Transverse colon (tissue), 4 donors: ENCODE results near the gene C17orf100. TPM values are rescaled to one million over a fixed set of nuclear protein-coding genes. Genes with fewer than 3 reads are reported as not detected.
"Not testable (repeated sequence)": the region's sequence is repeated elsewhere in the genome, so short reads cannot be mapped to it uniquely, and the experiment has no call there.

Experiments used
- DNase-seq: peaks from one replicate; pipeline ENCODE4 v3.0.0-alpha.2; 2019
- H3K27ac ChIP-seq, 4 donors: fragments of 200-600 bp; sonication (generic); 2 replicates each; pipeline ENCODE4 v1.5.1; 2016 to 2018; ENCODE audit warnings: inconsistent platforms in 4 of 4
- H3K27me3 ChIP-seq: fragments of 200-600 bp; sonication (generic); 2 replicates; pipeline ENCODE4 v1.5.1; 2017; ENCODE audit warnings: inconsistent platforms
- H3K36me3 ChIP-seq, 4 donors: fragments of 200-600 bp; sonication (generic); 2 replicates each; pipeline ENCODE4 v1.5.1; 2017 to 2019; ENCODE audit warnings: inconsistent platforms in 4 of 4
- H3K4me1 ChIP-seq, 4 donors: fragments of 200-600 bp; sonication (generic); 2 replicates each; pipeline ENCODE4 v1.5.1; 2017 to 2020; ENCODE audit warnings: inconsistent platforms in 4 of 4
- H3K4me3 ChIP-seq, 4 donors: fragments of 200-600 bp; sonication (generic); 1 replicate in 1 of 4; 2 replicates in 3 of 4; pipeline versions ENCODE4 v1.5.1 to v1.6.1; 2017 to 2019; ENCODE audit warnings: inconsistent platforms in 4 of 4
- H3K9me3 ChIP-seq, 2 donors: fragments of 200-600 bp; sonication (generic); 2 replicates each; pipeline ENCODE4 v1.5.1; 2017 to 2019; ENCODE audit warnings: inconsistent platforms in 2 of 2
- EP300 ChIP-seq: sonication (generic); formaldehyde crosslinking; IDR thresholded peaks from one replicate; pipeline ENCODE4 v1.6.1; 2017; ENCODE audit warnings: antibody characterized with exemption, low read depth
- POLR2A ChIP-seq: fragments of 450-650 bp; IDR thresholded peaks from one replicate; pipeline ENCODE4 v1.6.1; 2016; ENCODE audit warnings: antibody characterized with exemption, mild to moderate bottlenecking, moderate library complexity
- POLR2AphosphoS5 ChIP-seq, 3 donors: sonication (generic); formaldehyde crosslinking; IDR thresholded peaks; one replicate each; pipeline ENCODE4 v1.6.1; 2016; ENCODE audit warnings: antibody characterized with exemption in 3 of 3
- WGBS, 2 donors: methylation state at CpG; one replicate each; pipeline ENCODE4 v1.1.5; 2018; ENCODE audit warnings: low coverage in 1 of 2; 5-methylcytosine and 5-hydroxymethylcytosine counted together
- in situ Hi-C, 4 donors: fragments of 200-750 bp; cut with MboI; loops; one replicate each; pipeline versions ENCODE4 v1.15.0 to v1.15.1; 2017; ENCODE audit warnings: low sequenced_read_pairs in 3 of 4, low pct_ligation_motif_present in 1 of 4, low pct_unique_long_range_greater_than_20kb in 1 of 4
- intact Hi-C: fragments of 100-400 bp; cut with DNase I; formaldehyde crosslinking; loops from one replicate; pipeline ENCODE4 v1.15.1; 2023; ENCODE audit warnings: low total_unique reads
- total RNA-seq, 4 donors: library from RNA; depleted of rRNA; stranded (reverse); fragments of >200 nt; gene quantifications; one replicate each; pipeline ENCODE4 v1.1.0, GENCODE V29; 2016
- TF ChIP-seq, protein P1 (sequence below), 5 experiments: fragments of 200-600 bp in 3 of 5; fragments of 450-650 bp in 2 of 5; sonication (generic) in 3 of 5; IDR thresholded peaks; 1 replicate in 2 of 5; 2 replicates in 3 of 5; pipeline ENCODE4 v1.5.1; 2016 to 2017; ENCODE audit warnings: antibody characterized with exemption in 5 of 5, inconsistent platforms in 3 of 5, mild to moderate bottlenecking in 2 of 5, moderate library complexity in 1 of 5

Gene C17orf100
- total RNA-seq, 4 donors from 2014 or later, result 1.4 to 1.7 TPM; not detected in 2

- H3K36me3 ChIP-seq, result no peaks in the 10 kb centered on the region
- DNase-seq, result no peak
- intact Hi-C loops (loop anchor here (10.0 kb wide), 1 partner anchor 185 kb away; no protein-coding TSS in a partner anchor), in situ Hi-C loops (loop anchor here in 2 of 4 donors (10.0 to 25.0 kb wide), 3 partner anchors 185 to 352 kb away; partner anchors contain the start of genes BCL6B (in 1 of the 2) and RNASEK (in 1 of the 2))
- H3K9me3 ChIP-seq, result no peaks in the 10 kb centered on the region
- peaks cover 58% of the 10 kb centered on the region for H3K27me3 ChIP-seq
- peaks cover 0 to 13% (median 3%) of the 10 kb centered on the region in 4 donors for H3K4me1 ChIP-seq
- H3K27ac ChIP-seq, result no peak overlapping the region
- TF ChIP-seq, protein P1, sequence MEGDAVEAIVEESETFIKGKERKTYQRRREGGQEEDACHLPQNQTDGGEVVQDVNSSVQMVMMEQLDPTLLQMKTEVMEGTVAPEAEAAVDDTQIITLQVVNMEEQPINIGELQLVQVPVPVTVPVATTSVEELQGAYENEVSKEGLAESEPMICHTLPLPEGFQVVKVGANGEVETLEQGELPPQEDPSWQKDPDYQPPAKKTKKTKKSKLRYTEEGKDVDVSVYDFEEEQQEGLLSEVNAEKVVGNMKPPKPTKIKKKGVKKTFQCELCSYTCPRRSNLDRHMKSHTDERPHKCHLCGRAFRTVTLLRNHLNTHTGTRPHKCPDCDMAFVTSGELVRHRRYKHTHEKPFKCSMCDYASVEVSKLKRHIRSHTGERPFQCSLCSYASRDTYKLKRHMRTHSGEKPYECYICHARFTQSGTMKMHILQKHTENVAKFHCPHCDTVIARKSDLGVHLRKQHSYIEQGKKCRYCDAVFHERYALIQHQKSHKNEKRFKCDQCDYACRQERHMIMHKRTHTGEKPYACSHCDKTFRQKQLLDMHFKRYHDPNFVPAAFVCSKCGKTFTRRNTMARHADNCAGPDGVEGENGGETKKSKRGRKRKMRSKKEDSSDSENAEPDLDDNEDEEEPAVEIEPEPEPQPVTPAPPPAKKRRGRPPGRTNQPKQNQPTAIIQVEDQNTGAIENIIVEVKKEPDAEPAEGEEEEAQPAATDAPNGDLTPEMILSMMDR (IDR thresholded peaks at IDR 0.05), result no peak
- TF ChIP-seq EP300 (no peak), POLR2AphosphoS5 (IDR thresholded peaks at IDR 0.05) (no peak), POLR2A (no peak)
- 88% methylated on average over 9 of the region's 9 CpGs; no CpG with 5 or more reads in 1 of the 2 donors for WGBS, 2 donors
- no peak overlapping the region for H3K4me3 ChIP-seq
Measured at GRCh38 chr17:6660101-6660500, 8.5 kb downstream of the C17orf100 start.

DNA sequence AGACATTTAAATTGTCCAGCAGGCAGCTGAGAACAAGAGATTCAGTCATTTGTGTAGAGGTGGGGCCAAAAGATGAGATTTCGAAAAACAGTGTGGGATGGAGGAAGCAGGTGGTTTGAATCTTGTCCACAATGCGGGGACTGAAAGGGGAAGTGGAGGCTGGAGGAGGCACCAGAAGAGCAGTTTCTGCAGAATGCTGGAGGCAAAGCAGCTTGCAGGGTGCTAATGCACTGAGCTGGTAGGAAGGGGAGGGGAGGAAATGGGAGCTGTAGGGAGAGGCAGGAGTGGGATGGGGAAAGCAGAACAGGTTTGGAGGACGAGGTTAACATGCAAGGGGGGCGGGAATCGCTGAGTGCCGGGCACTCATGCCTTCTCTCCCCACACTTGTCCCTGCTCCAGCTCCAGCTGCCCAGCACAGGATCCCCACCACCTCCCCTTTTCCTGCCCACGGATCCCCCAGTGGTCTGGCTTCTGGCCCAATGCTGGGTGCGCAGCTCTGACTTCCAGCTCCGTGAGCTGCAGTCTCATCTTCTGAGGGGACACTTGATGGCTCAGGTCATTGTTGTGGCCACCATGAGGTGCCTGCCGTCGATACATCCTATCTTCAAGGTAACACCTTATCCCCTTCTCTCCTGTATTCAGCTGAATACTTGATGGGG is 9.4 kb downstream of the C17orf100 start:
- TF ChIP-seq, protein P1 (IDR thresholded peaks at IDR 0.05), result no peak
- no peak for TF ChIP-seq EP300
- no peak for TF ChIP-seq POLR2A
- no peak for TF ChIP-seq POLR2AphosphoS5 (IDR thresholded peaks at IDR 0.05)
- H3K27ac ChIP-seq, result no peak overlapping the region
- peaks cover 0 to 8% (median 0%) of the 10 kb centered on the region in 4 donors for H3K4me1 ChIP-seq
- DNase-seq, result no peak
- no peak overlapping the region for H3K4me3 ChIP-seq
- peaks cover 52% of the 10 kb centered on the region for H3K27me3 ChIP-seq
- H3K36me3 ChIP-seq, result no peaks in the 10 kb centered on the region
- intact Hi-C loops, result loop anchor here (10.0 kb wide), 1 partner anchor 184 kb away; no protein-coding TSS in a partner anchor
- in situ Hi-C loops, result loop anchor here in 2 of 4 donors (10.0 to 25.0 kb wide), 3 partner anchors 184 to 351 kb away; partner anchors contain the start of genes BCL6B (in 1 of the 2) and RNASEK (in 1 of the 2)
- H3K9me3 ChIP-seq, result no peaks in the 10 kb centered on the region
- WGBS, 2 donors, result 40 to 49% methylated on average over 2 to 11 of the region's 11 CpGs

DNA sequence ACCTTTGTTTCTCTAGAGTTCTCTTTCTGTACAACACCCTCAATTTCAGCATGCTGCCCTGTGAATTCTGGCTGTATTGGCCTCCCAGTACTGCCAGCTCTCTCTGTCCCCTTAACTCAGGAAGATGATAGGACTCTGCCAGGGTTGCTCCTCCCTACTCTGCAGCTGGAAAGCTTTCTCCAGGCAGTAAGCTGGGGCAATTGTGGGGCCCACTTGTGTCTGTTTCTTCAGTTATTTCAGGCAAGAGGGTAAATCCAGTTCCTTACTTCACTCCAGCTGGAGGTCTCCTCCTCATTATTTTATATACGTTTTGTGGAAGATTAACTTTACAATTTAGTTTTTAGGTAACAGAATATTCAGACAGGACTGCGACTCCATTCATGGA is 9.9 kb downstream of the C17orf100 start:
- Histone ChIP-seq H3K4me3 (no peak overlapping the region), H3K27ac (no peak overlapping the region), H3K9me3 (no peaks in the 10 kb centered on the region), H3K36me3 (no peaks in the 10 kb centered on the region), H3K27me3 (peaks cover 50% of the 10 kb centered on the region), H3K4me1 (peaks cover 0 to 12% (median 2%) of the 10 kb centered on the region in 4 donors)
- TF ChIP-seq POLR2AphosphoS5 (IDR thresholded peaks at IDR 0.05) (no peak), POLR2A (no peak), EP300 (no peak)
- TF ChIP-seq, protein P1 (IDR thresholded peaks at IDR 0.05), result no peak
- 74 to 100% methylated on average over 1 to 2 of the region's 2 CpGs for WGBS, 2 donors
- DNase-seq, result no peak
- intact Hi-C loops (loop anchor here (10.0 kb wide), 1 partner anchor 183 kb away; no protein-coding TSS in a partner anchor), in situ Hi-C loops (loop anchor here in 2 of 4 donors (10.0 to 25.0 kb wide), 3 partner anchors 183 to 351 kb away; partner anchors contain the start of genes BCL6B (in 1 of the 2) and RNASEK (in 1 of the 2))

GRCh38 chr17:6663200-6663599 is 11.6 kb downstream of the C17orf100 start:
- not testable (repeated sequence) for H3K4me1 ChIP-seq, H3K4me3 ChIP-seq, H3K36me3 ChIP-seq, DNase-seq, H3K9me3 ChIP-seq, H3K27ac ChIP-seq
- in situ Hi-C loops, result loop anchor here in 2 of 4 donors (10.0 to 25.0 kb wide), 3 partner anchors 182 to 349 kb away; partner anchors contain the start of genes BCL6B (in 1 of the 2) and RNASEK (in 1 of the 2)
- WGBS, 2 donors, result 89 to 91% methylated on average over 9 to 14 of the region's 14 CpGs
- H3K27me3 ChIP-seq, result peaks cover 46% of the 10 kb centered on the region
- intact Hi-C loops, result loop anchor here (10.0 kb wide), 1 partner anchor 182 kb away; no protein-coding TSS in a partner anchor
